Right lobe of liver (tissue), 4 donors: ENCODE results near the gene CCDC6.

ENCODE experiments used
- CTCF ChIP-seq, 4 donors: fragments of 200-600 bp in 3 of 4; fragments of 450-650 bp in 1 of 4; IDR thresholded peaks; one replicate each; pipeline versions ENCODE4 v1.5.1 to v1.8.0; 2016 to 2022; ENCODE audit warnings: antibody characterized with exemption in 4 of 4, mild to moderate bottlenecking in 2 of 4
- POLR2A ChIP-seq: fragments of 450-650 bp; IDR thresholded peaks from one replicate; pipeline ENCODE4 v1.6.1; 2017; ENCODE audit warnings: antibody characterized with exemption, mild to moderate bottlenecking
- donor health status: DM: no; HTN: no; CAD: no.
- donor health status: DM: no; HTN: no; CAD: no.
- donor health status: DM: no; HTN: yes; CAD: no.

GRCh38 chr10:59807629-59808620 lies 98.4 kb downstream of the CCDC6 start:
- TF ChIP-seq CTCF (IDR thresholded peaks at IDR 0.05): no peak
- no peak for TF ChIP-seq POLR2A
